HepG2 (cell line): Measurements from ENCODE around the gene ZBP1. TPM values are rescaled to one million over a fixed set of nuclear protein-coding genes. Genes with fewer than 3 reads are reported as not detected.

Source experiments
- ATF1 ChIP-seq: IDR thresholded peaks from 2 replicates; pipeline ENCODE4 v1.6.1; 2016; ENCODE audit warnings: mild to moderate bottlenecking, control low read depth
- BORCS8-MEF2B ChIP-seq: sonication (generic); formaldehyde crosslinking; IDR thresholded peaks from 2 replicates; pipeline ENCODE4 v1.8.0; 2022; ENCODE audit warnings: mild to moderate bottlenecking, missing genetic modification reagents
- EEA1 ChIP-seq: sonication (generic); formaldehyde crosslinking; IDR thresholded peaks from 2 replicates; pipeline ENCODE4 v1.5.1; 2020; ENCODE audit warnings: mild to moderate bottlenecking, missing genetic modification reagents, borderline replicate concordance
- ELF4 ChIP-seq: sonication (generic); formaldehyde crosslinking; IDR thresholded peaks from 2 replicates; pipeline ENCODE4 v1.5.0; 2020; ENCODE audit warnings: missing genetic modification reagents, mild to moderate bottlenecking, moderate library complexity, borderline replicate concordance
- HMG20B ChIP-seq: conservative IDR thresholded peaks from 2 replicates; pipeline ENCODE4 v1.6.1; 2016; ENCODE audit warnings: missing genetic modification reagents, missing compliant biosample characterization
- HNF4G ChIP-seq, 2 experiments: sonication (generic) in 1 of 2; formaldehyde crosslinking in 1 of 2; IDR thresholded peaks; 2 replicates each; pipeline versions ENCODE4 v1.4.0 to v1.6.1; 2011 to 2020; ENCODE audit warnings: borderline replicate concordance in 2 of 2, low read depth in 2 of 2, mild to moderate bottlenecking in 2 of 2, low read length in 1 of 2, missing genetic modification reagents in 1 of 2, moderate library complexity in 1 of 2
- MED1 ChIP-seq: sonication (generic); formaldehyde crosslinking; IDR thresholded peaks from 2 replicates; pipeline ENCODE4 v1.4.0; 2020; ENCODE audit warnings: missing genetic modification reagents
- MTF1 ChIP-seq: sonication (generic); formaldehyde crosslinking; IDR thresholded peaks from 2 replicates; pipeline ENCODE4 v1.5.0; 2020; ENCODE audit warnings: missing genetic modification reagents
- ONECUT2 ChIP-seq: sonication (generic); formaldehyde crosslinking; IDR thresholded peaks from 2 replicates; pipeline ENCODE4 v1.4.0; 2020; ENCODE audit warnings: missing genetic modification reagents
- PCBP1 ChIP-seq: fragments of 200-400 bp; formaldehyde crosslinking; IDR thresholded peaks from 2 replicates; pipeline ENCODE4 v1.6.1; 2017; ENCODE audit warnings: mild to moderate bottlenecking, low read depth, low read length, borderline replicate concordance
- SKI ChIP-seq: fragments of 450-650 bp; IDR thresholded peaks from one replicate; pipeline ENCODE4 v1.6.1; 2018; ENCODE audit warnings: mild to moderate bottlenecking; ENCODE audit not compliant: partially characterized antibody
- SP2 ChIP-seq: sonication (generic); formaldehyde crosslinking; IDR thresholded peaks from 2 replicates; pipeline ENCODE4 v1.5.1; 2020; ENCODE audit warnings: mild to moderate bottlenecking, missing genetic modification reagents
- ZFP36L1 ChIP-seq: sonication (generic); formaldehyde crosslinking; IDR thresholded peaks from 2 replicates; pipeline ENCODE4 v1.8.0; 2022; ENCODE audit warnings: mild to moderate bottlenecking, missing genetic modification reagents, moderate library complexity
- ZMAT3 ChIP-seq: sonication (generic); formaldehyde crosslinking; conservative IDR thresholded peaks from 2 replicates; pipeline ENCODE4 v1.7.0; 2021; ENCODE audit warnings: missing genetic modification reagents
- ZNF510 ChIP-seq: sonication (generic); formaldehyde crosslinking; IDR thresholded peaks from 2 replicates; pipeline ENCODE4 v1.4.0; 2020; ENCODE audit warnings: low read depth, mild to moderate bottlenecking, missing genetic modification reagents
- ZNF816 ChIP-seq: sonication (generic); formaldehyde crosslinking; IDR thresholded peaks from 2 replicates; pipeline ENCODE4 v1.8.0; 2022; ENCODE audit warnings: missing genetic modification reagents, mild to moderate bottlenecking, borderline replicate concordance
- ZSCAN30 ChIP-seq: sonication (generic); formaldehyde crosslinking; IDR thresholded peaks from 2 replicates; pipeline ENCODE4 v1.5.0; 2020; ENCODE audit warnings: mild to moderate bottlenecking, missing genetic modification reagents
- polyA plus RNA-seq, 8 experiments: library from polyadenylated mRNA; depleted of rRNA in 3 of 8; stranded (reverse) in 7 of 8; unstranded in 1 of 8; fragments of >200 nt; fragmentation: Illumina TruSeq in 4 of 8; extraction: Trizol in 4 of 8; gene quantifications; 2 replicates each; pipeline versions ENCODE4 v1.2.1 to v1.2.3, GENCODE V29; 2011 to 2016; ENCODE audit warnings: low read depth in 4 of 8, missing spikeins in 1 of 8, mixed read lengths in 1 of 8; ENCODE audit not compliant: insufficient read depth in 1 of 8
- total RNA-seq, 5 experiments: library from RNA; depleted of rRNA; stranded (reverse); fragments of >200 nt; fragmentation: Illumina TruSeq; extraction: Trizol; gene quantifications; 2 replicates each; pipeline ENCODE4 v1.2.3, GENCODE V29; 2016; ENCODE audit warnings: low read depth in 1 of 5
- TF ChIP-seq, protein P1 (sequence below): sonication (generic); formaldehyde crosslinking; IDR thresholded peaks from 2 replicates; pipeline ENCODE4 v1.4.0; 2020; ENCODE audit warnings: missing genetic modification reagents
- TF ChIP-seq, protein P2 (sequence below): sonication (generic); formaldehyde crosslinking; IDR thresholded peaks from 2 replicates; pipeline ENCODE4 v1.4.0; 2020; ENCODE audit warnings: missing genetic modification reagents, mild to moderate bottlenecking, borderline replicate concordance
- TF ChIP-seq, protein P3 (sequence below): sonication (generic); formaldehyde crosslinking; IDR thresholded peaks from 2 replicates; pipeline ENCODE4 v1.5.1; 2020; ENCODE audit warnings: missing genetic modification reagents, mild to moderate bottlenecking, borderline replicate concordance

ZBP1 gene
- total and polyA plus RNA-seq, 2 of the 13 experiments (the other 11 are each of a cell fraction or from before 2014, with no cell fraction given): not detected

DNA sequence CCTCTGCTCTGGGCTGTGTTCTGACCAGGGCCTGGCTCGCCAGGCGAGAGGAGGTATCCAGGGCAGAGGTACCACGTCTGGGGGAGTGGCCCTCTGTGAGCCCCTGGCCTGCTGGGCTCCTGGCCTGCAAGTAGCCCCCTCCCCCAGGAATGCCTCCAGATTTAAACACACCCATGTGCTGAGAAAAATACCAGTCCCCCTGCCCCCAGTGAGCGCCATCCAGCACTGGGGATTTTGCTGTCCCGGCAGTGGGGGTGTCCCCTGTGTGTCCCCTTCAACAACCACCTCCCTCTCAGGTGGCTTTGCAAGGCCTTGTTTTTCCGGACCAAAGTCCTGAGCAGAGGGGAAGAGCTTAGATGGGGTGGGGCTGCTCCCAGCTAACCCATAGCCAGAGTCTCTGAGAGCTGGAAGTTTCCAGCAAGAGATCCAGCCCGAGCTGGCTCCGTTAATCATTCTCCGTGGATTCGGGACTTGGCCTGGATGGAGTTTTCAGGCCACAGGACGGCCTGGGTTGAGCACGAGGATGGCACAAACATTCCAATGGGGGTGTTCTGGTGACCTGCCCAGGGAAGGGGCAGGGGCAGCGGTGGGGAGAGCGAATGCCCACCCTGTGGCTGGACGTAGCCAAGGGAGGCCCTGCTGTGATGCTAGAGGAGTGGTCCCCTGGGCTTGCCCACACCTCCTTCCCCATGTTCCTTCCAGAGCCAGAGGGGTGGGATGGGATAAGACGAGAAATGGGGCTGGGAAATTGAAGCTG is 30.3 kb downstream of the ZBP1 start (continued):
- TF ChIP-seq, protein P1, sequence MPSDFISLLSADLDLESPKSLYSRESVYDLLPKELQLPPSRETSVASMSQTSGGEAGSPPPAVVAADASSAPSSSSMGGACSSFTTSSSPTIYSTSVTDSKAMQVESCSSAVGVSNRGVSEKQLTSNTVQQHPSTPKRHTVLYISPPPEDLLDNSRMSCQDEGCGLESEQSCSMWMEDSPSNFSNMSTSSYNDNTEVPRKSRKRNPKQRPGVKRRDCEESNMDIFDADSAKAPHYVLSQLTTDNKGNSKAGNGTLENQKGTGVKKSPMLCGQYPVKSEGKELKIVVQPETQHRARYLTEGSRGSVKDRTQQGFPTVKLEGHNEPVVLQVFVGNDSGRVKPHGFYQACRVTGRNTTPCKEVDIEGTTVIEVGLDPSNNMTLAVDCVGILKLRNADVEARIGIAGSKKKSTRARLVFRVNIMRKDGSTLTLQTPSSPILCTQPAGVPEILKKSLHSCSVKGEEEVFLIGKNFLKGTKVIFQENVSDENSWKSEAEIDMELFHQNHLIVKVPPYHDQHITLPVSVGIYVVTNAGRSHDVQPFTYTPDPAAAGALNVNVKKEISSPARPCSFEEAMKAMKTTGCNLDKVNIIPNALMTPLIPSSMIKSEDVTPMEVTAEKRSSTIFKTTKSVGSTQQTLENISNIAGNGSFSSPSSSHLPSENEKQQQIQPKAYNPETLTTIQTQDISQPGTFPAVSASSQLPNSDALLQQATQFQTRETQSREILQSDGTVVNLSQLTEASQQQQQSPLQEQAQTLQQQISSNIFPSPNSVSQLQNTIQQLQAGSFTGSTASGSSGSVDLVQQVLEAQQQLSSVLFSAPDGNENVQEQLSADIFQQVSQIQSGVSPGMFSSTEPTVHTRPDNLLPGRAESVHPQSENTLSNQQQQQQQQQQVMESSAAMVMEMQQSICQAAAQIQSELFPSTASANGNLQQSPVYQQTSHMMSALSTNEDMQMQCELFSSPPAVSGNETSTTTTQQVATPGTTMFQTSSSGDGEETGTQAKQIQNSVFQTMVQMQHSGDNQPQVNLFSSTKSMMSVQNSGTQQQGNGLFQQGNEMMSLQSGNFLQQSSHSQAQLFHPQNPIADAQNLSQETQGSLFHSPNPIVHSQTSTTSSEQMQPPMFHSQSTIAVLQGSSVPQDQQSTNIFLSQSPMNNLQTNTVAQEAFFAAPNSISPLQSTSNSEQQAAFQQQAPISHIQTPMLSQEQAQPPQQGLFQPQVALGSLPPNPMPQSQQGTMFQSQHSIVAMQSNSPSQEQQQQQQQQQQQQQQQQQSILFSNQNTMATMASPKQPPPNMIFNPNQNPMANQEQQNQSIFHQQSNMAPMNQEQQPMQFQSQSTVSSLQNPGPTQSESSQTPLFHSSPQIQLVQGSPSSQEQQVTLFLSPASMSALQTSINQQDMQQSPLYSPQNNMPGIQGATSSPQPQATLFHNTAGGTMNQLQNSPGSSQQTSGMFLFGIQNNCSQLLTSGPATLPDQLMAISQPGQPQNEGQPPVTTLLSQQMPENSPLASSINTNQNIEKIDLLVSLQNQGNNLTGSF (CRISPR knock-in tag): peak; percentile 65; the same call in 1 of the 2 replicates
- peak; percentile 95 for TF ChIP-seq MED1 (CRISPR knock-in tag)
- TF ChIP-seq SP2 (CRISPR knock-in tag): no peak; the same call in 1 of the 2 replicates
- no peak for TF ChIP-seq ELF4 (CRISPR knock-in tag)
- no peak for TF ChIP-seq ONECUT2 (CRISPR knock-in tag)
- TF ChIP-seq MTF1 (CRISPR knock-in tag): no peak
- 0 out of 2 replicates have a peak, but pooled peaks have one; percentile 18 for TF ChIP-seq PCBP1
- TF ChIP-seq HNF4G (IDR thresholded peaks at IDR 0.05; ENCODE audit: borderline replicate concordance, low read depth, low read length): peak; percentile 89
- TF ChIP-seq HNF4G (CRISPR knock-in tag; IDR thresholded peaks at IDR 0.05; ENCODE audit: borderline replicate concordance, low read depth): peak; percentile 94; the same call in 1 of the 2 replicates
- TF ChIP-seq HMG20B (CRISPR knock-in tag): no peak
- TF ChIP-seq, protein P2, sequence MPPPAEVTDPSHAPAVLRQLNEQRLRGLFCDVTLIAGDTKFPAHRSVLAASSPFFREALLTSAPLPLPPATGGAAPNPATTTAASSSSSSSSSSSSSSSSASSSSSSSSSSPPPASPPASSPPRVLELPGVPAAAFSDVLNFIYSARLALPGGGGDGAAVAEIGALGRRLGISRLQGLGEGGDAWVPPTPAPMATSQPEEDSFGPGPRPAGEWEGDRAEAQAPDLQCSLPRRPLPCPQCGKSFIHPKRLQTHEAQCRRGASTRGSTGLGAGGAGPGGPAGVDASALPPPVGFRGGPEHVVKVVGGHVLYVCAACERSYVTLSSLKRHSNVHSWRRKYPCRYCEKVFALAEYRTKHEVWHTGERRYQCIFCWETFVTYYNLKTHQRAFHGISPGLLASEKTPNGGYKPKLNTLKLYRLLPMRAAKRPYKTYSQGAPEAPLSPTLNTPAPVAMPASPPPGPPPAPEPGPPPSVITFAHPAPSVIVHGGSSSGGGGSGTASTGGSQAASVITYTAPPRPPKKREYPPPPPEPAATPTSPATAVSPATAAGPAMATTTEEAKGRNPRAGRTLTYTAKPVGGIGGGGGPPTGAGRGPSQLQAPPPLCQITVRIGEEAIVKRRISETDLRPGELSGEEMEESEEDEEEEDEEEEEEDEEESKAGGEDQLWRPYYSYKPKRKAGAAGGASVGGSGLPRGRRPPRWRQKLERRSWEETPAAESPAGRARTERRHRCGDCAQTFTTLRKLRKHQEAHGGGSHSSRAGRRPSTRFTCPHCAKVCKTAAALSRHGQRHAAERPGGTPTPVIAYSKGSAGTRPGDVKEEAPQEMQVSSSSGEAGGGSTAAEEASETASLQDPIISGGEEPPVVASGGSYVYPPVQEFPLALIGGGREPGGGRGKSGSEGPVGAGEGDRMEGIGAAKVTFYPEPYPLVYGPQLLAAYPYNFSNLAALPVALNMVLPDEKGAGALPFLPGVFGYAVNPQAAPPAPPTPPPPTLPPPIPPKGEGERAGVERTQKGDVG (CRISPR knock-in tag): peak; percentile 83; the same call in 1 of the 2 replicates
- TF ChIP-seq ZNF510 (CRISPR knock-in tag): 0 out of 2 replicates have a peak, but pooled peaks have one; percentile 39
- TF ChIP-seq BORCS8-MEF2B (CRISPR knock-in tag): peak; percentile 91
- TF ChIP-seq ATF1 (CRISPR knock-in tag): no peak
- TF ChIP-seq, protein P3, sequence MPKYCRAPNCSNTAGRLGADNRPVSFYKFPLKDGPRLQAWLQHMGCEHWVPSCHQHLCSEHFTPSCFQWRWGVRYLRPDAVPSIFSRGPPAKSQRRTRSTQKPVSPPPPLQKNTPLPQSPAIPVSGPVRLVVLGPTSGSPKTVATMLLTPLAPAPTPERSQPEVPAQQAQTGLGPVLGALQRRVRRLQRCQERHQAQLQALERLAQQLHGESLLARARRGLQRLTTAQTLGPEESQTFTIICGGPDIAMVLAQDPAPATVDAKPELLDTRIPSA (CRISPR knock-in tag): peak; percentile 91; the same call in 1 of the 2 replicates
- TF ChIP-seq ZFP36L1: 0 out of 2 replicates have a peak, but pooled peaks have one; percentile 79
- peak; percentile 69; the same call in 1 of the 2 replicates for TF ChIP-seq ZNF816 (CRISPR knock-in tag)
- TF ChIP-seq ZSCAN30 (CRISPR knock-in tag): no peak
- TF ChIP-seq ZMAT3: peak; percentile 78; the same call in 1 of the 2 replicates
- TF ChIP-seq EEA1 (CRISPR knock-in tag): no peak; the same call in 1 of the 2 replicates
- TF ChIP-seq SKI: no peak
